Endothelial cell of umbilical vein (primary cell): ENCODE results near the gene ATXN1. TPM values are rescaled to one million over a fixed set of nuclear protein-coding genes. Genes with fewer than 3 reads are reported as not detected.

ENCODE experiments used
- BruUV-seq: library from RNA; stranded (reverse); fragments of 400-500 nt; replicated peaks from 2 replicates; lab custom pipeline; 2021; lab: Mats Ljungman, UMichigan
- CTCF ChIA-PET: fragments of 300-600, 350-600 bp; sonication (Branson Sonifier 250); formaldehyde crosslinking; loops from one replicate; lab custom pipeline; 2021; ENCODE audit warnings: antibody characterized with exemption, inconsistent platforms; lab: Charles Lee
- POLR2A ChIA-PET: fragments of 300-600, 350-600 bp; sonication (Branson Sonifier 250); formaldehyde crosslinking; loops from one replicate; lab custom pipeline; 2021; ENCODE audit warnings: antibody characterized with exemption, inconsistent platforms; lab: Charles Lee
- DNase-seq: peaks from one replicate; pipeline ENCODE4 v3.0.0-alpha.2; 2011; ENCODE audit warnings: low read depth, low spot score
- FAIRE-seq: peaks from 2 replicates; lab custom pipeline; 2011; peaks lifted over from hg19 to GRCh38; lab: Jason Lieb, UNC
- H2AFZ ChIP-seq: 2 replicates; pipeline ENCODE4 v1.6.0; 2012; ENCODE audit warnings: low read depth, low read length, control low read depth, inconsistent platforms
- H3K27ac ChIP-seq: 2 replicates; pipeline ENCODE4 v1.5.1; 2011; ENCODE audit warnings: low read depth, mild to moderate bottlenecking, control low read depth, low read length, moderate library complexity; ENCODE audit not compliant: insufficient read depth
- H3K27me3 ChIP-seq, 2 experiments: 2 replicates each; pipeline versions ENCODE4 v1.6.0 to v1.6.1; 2011; ENCODE audit warnings: low read length in 2 of 2, mixed read lengths in 1 of 2; ENCODE audit not compliant: control insufficient read depth in 2 of 2, insufficient read depth in 2 of 2
- H3K36me3 ChIP-seq, 2 experiments: 2 replicates in 1 of 2; 3 replicates in 1 of 2; pipeline ENCODE4 v1.5.1; 2011; ENCODE audit warnings: low read length in 2 of 2, mild to moderate bottlenecking in 1 of 2, moderate library complexity in 1 of 2; ENCODE audit not compliant: control insufficient read depth in 2 of 2, insufficient read depth in 2 of 2; ENCODE audit errors: extremely low read depth in 1 of 2
- H3K4me1 ChIP-seq: 3 replicates; pipeline ENCODE4 v1.5.1; 2011; ENCODE audit warnings: mild to moderate bottlenecking, low read length; ENCODE audit not compliant: control insufficient read depth, insufficient read depth; ENCODE audit errors: extremely low read depth
- H3K4me2 ChIP-seq: 2 replicates; pipeline ENCODE4 v1.6.1; 2011; ENCODE audit warnings: low read length, control low read depth, mixed read lengths; ENCODE audit not compliant: insufficient read depth
- H3K4me3 ChIP-seq, 3 experiments: fragments of 200-600 bp in 1 of 3; sonication (generic), shearing (Covaris generic) in 1 of 3; replicated peaks in 1 of 3; 2 replicates each; pipeline ENCODE4 v1.5.1; 2011 to 2016; ENCODE audit warnings: control low read depth in 3 of 3, low read length in 3 of 3, mild to moderate bottlenecking in 2 of 3, inconsistent platforms in 1 of 3, low read depth in 1 of 3, moderate library complexity in 1 of 3; ENCODE audit not compliant: insufficient read depth in 1 of 3
- H3K79me2 ChIP-seq: 2 replicates; pipeline ENCODE4 v1.6.0; 2012; ENCODE audit warnings: low read length, inconsistent platforms; ENCODE audit not compliant: control insufficient read depth, insufficient read depth
- H3K9ac ChIP-seq: replicated peaks from 2 replicates; pipeline ENCODE3; 2011; ENCODE audit warnings: low read length, control low read depth; ENCODE audit not compliant: insufficient read depth; ENCODE audit errors: extremely low read depth
- H3K9me1 ChIP-seq: replicated peaks from 3 replicates; pipeline ENCODE4 v1.6.0; 2011; ENCODE audit warnings: mild to moderate bottlenecking, low read length; ENCODE audit not compliant: control insufficient read depth, insufficient read depth; ENCODE audit errors: extremely low read depth
- H3K9me3 ChIP-seq: replicated peaks from 2 replicates; pipeline ENCODE4 v1.5.1; 2012; ENCODE audit warnings: low read length, inconsistent platforms; ENCODE audit not compliant: control insufficient read depth, insufficient read depth
- H4K20me1 ChIP-seq: replicated peaks from 2 replicates; pipeline ENCODE3; 2011; ENCODE audit warnings: mild to moderate bottlenecking, low read length; ENCODE audit not compliant: control insufficient read depth, insufficient read depth; ENCODE audit errors: extremely low read depth
- EZH2 ChIP-seq: IDR thresholded peaks from 2 replicates; pipeline ENCODE4 v1.6.1; 2012; ENCODE audit warnings: borderline replicate concordance, low read depth, mild to moderate bottlenecking, moderate library complexity, low read length, inconsistent platforms; ENCODE audit not compliant: severe bottlenecking
- FOS ChIP-seq: IDR thresholded peaks from 2 replicates; pipeline ENCODE4 v1.6.1; 2011; ENCODE audit warnings: mild to moderate bottlenecking, low read length, moderate library complexity, borderline replicate concordance; ENCODE audit not compliant: insufficient read depth
- GATA2 ChIP-seq: IDR thresholded peaks from 2 replicates; pipeline ENCODE4 v1.7.0; 2011; ENCODE audit warnings: low read depth, mild to moderate bottlenecking, moderate library complexity, mixed read lengths, low read length; ENCODE audit not compliant: insufficient read length, insufficient read depth
- JUN ChIP-seq: IDR thresholded peaks from 2 replicates; pipeline ENCODE4 v1.6.1; 2011; ENCODE audit warnings: borderline replicate concordance, low read depth; ENCODE audit not compliant: insufficient read length, insufficient read depth
- MYC ChIP-seq: IDR thresholded peaks from one replicate; pipeline ENCODE4 v1.6.1; 2011; ENCODE audit warnings: mild to moderate bottlenecking, low read depth, low read length
- POLR2A ChIP-seq: IDR thresholded peaks from 2 replicates; pipeline ENCODE4 v1.6.1; 2012; ENCODE audit warnings: low read depth, mild to moderate bottlenecking, control low read depth, low read length
- POLR2AphosphoS5 ChIP-seq: IDR thresholded peaks from 2 replicates; pipeline ENCODE4 v1.6.1; 2012; ENCODE audit warnings: low read depth, mild to moderate bottlenecking, control low read depth, low read length, moderate library complexity; ENCODE audit not compliant: insufficient read depth
- dilution Hi-C: fragments of 300-500 bp; cut with MboI; formaldehyde crosslinking; loops from one replicate; pipeline ENCODE4 v1.15.0; 2019; ENCODE audit warnings: low sequenced_read_pairs; ENCODE audit not compliant: extremely low pct_ligation_motif_present
- intact Hi-C: fragments of 100-400 bp; cut with micrococcal nuclease; formaldehyde crosslinking; loops from one replicate; pipeline ENCODE4 v1.10.0; 2022
- polyA plus RNA-seq, 4 experiments: library from polyadenylated mRNA; depleted of rRNA in 3 of 4; stranded (reverse) in 3 of 4; unstranded in 1 of 4; fragments of >200 nt; gene quantifications; 2 replicates each; pipeline versions ENCODE4 v1.2.1 to v1.2.3, GENCODE V29; 2011 to 2012; ENCODE audit warnings: missing spikeins in 1 of 4
- total RNA-seq: library from RNA; stranded (reverse); gene quantifications from 2 replicates; pipeline ENCODE4 v1.2.3, GENCODE V29; 2021
- TF ChIP-seq, protein P1 (sequence below): IDR thresholded peaks from 2 replicates; pipeline ENCODE4 v1.6.1; 2011; ENCODE audit not compliant: insufficient read depth, insufficient read length
- TF ChIP-seq, protein P2 (sequence below), 2 donors: IDR thresholded peaks; 1 replicate in 1 of 2; 2 replicates in 1 of 2; pipeline ENCODE4 v1.5.1; 2011; ENCODE audit warnings: low read length in 2 of 2, mild to moderate bottlenecking in 2 of 2, moderate library complexity in 2 of 2, control low read depth in 1 of 2, inconsistent platforms in 1 of 2, low read depth in 1 of 2; ENCODE audit not compliant: insufficient read depth in 1 of 2; ENCODE audit errors: extremely low read depth in 1 of 2

Gene ATXN1
- total and polyA plus RNA-seq, 2 donors (not counting 3 experiments of a cell fraction or from before 2014, with no cell fraction given), result 16.4 to 33.0 TPM

DNA sequence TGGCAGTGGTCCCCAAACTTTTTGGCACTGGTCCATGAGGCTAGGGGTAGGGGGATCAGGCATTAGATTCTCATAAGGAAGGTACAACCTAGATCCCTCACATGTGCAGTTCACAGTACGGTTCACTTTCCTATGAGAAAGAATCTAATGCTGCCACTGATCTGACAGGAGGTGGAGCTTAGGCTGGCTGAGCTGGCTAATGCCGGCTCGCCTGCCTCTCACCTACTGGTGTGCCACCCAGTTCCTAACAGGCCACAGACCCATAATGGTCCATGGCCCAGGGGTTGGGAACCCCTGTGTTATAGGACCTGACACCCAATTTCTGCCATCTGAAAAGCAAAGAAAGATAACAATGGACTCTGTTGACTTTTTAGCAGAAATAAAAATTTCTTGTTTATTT lies 323.3 kb downstream of the ATXN1 start:
- no peak overlapping the region for H3K4me2 ChIP-seq
- no peaks in the 10 kb centered on the region for H4K20me1 ChIP-seq
- ChIA-PET CTCF (interaction anchor here (0.6 to 1.0 kb wide), 2 partner anchors 28 to 205 kb away, joined by 3 read pairs; no protein-coding TSS in a partner anchor), POLR2A (no interaction called here)
- no peak overlapping the region for H3K9ac ChIP-seq
- FAIRE-seq (no peak), DNase-seq (no peak)
- TF ChIP-seq, protein P1, sequence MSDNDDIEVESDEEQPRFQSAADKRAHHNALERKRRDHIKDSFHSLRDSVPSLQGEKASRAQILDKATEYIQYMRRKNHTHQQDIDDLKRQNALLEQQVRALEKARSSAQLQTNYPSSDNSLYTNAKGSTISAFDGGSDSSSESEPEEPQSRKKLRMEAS, result no peak
- TF ChIP-seq, protein P2, sequence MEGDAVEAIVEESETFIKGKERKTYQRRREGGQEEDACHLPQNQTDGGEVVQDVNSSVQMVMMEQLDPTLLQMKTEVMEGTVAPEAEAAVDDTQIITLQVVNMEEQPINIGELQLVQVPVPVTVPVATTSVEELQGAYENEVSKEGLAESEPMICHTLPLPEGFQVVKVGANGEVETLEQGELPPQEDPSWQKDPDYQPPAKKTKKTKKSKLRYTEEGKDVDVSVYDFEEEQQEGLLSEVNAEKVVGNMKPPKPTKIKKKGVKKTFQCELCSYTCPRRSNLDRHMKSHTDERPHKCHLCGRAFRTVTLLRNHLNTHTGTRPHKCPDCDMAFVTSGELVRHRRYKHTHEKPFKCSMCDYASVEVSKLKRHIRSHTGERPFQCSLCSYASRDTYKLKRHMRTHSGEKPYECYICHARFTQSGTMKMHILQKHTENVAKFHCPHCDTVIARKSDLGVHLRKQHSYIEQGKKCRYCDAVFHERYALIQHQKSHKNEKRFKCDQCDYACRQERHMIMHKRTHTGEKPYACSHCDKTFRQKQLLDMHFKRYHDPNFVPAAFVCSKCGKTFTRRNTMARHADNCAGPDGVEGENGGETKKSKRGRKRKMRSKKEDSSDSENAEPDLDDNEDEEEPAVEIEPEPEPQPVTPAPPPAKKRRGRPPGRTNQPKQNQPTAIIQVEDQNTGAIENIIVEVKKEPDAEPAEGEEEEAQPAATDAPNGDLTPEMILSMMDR (IDR thresholded peaks at IDR 0.05; ENCODE audit: extremely low read depth in 1 of 2, insufficient read depth in 1 of 2, low read depth in 1 of 2, low read length in 2 of 2), result no peak
- TF ChIP-seq GATA2 (no peak), EZH2 (no peak), POLR2A (no peak)
- no peak overlapping the region for H2AFZ ChIP-seq
- H3K27ac ChIP-seq, result no peak overlapping the region
- H3K4me3 ChIP-seq, result no peak overlapping the region
- H3K27me3 ChIP-seq, result no peaks in the 10 kb centered on the region
- no peaks in the 10 kb centered on the region for H3K4me1 ChIP-seq
- H3K9me3 ChIP-seq, result no peaks in the 10 kb centered on the region
- no peaks in the 10 kb centered on the region for H3K36me3 ChIP-seq
- no peaks in the 10 kb centered on the region for H3K9me1 ChIP-seq
- dilution Hi-C loops, result no loop called here
- no TSS peak for BruUV-seq
- H3K79me2 ChIP-seq, result no peaks in the 10 kb centered on the region
- intact Hi-C loops, result no loop called here

DNA sequence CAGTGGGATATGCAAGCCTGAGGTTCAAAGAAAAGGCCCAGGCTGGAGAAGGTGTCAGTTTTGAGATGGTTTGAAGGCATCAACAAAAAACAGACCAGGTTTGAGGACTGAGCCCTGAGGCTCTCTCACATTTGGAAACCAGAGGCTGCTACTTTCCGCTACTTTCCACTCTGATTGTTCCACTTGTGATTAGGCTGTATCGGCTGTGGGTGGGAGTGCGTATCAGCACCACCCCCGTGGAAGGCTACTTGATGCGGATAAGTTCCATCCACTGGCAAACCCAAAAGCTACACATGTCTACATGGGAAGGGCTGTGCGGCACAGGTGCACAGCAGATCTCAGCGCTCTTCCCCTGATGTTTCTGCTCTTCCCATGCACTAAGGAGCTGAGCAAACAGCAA lies 324.2 kb downstream of the ATXN1 start:
- POLR2A ChIA-PET, result no interaction called here
- H3K9ac ChIP-seq, result no peak overlapping the region
- TF ChIP-seq EZH2 (no peak), MYC (no peak), GATA2 (no peak), POLR2A (no peak), FOS (no peak), POLR2AphosphoS5 (no peak), JUN (no peak)
- TF ChIP-seq, protein P1, result no peak
- TF ChIP-seq, protein P2 (IDR thresholded peaks at IDR 0.05; ENCODE audit: extremely low read depth in 1 of 2, insufficient read depth in 1 of 2, low read depth in 1 of 2, low read length in 2 of 2), result no peak
- no peaks in the 10 kb centered on the region for H3K79me2 ChIP-seq
- no peak overlapping the region for H3K27ac ChIP-seq
- BruUV-seq, result no TSS peak
- no peaks in the 10 kb centered on the region for H3K36me3 ChIP-seq
- intact Hi-C loops (no loop called here), dilution Hi-C loops (no loop called here)
- FAIRE-seq, result no peak
- no peaks in the 10 kb centered on the region for H3K4me1 ChIP-seq
- CTCF ChIA-PET, result interaction anchor here (1.0 kb wide), 1 partner anchor 27 kb away, joined by 3 read pairs; no protein-coding TSS in a partner anchor
- no peak for DNase-seq
- no peaks in the 10 kb centered on the region for H3K9me3 ChIP-seq
- no peaks in the 10 kb centered on the region for H3K9me1 ChIP-seq
- no peaks in the 10 kb centered on the region for H3K27me3 ChIP-seq
- H2AFZ ChIP-seq, result no peak overlapping the region
- no peak overlapping the region for H3K4me3 ChIP-seq
- H4K20me1 ChIP-seq, result no peaks in the 10 kb centered on the region
- no peak overlapping the region for H3K4me2 ChIP-seq
